GM23248 (cell line): ENCODE results near the gene ZNF227.

Source experiments
- EZH2 ChIP-seq: fragments of 200-600 bp; sonication (generic); IDR thresholded peaks from 2 replicates; pipeline ENCODE4 v1.6.1; 2018; ENCODE audit warnings: antibody characterized with exemption, mild to moderate bottlenecking; ENCODE audit not compliant: insufficient read depth, poor library complexity, severe bottlenecking
- EZH2phosphoT487 ChIP-seq: fragments of 200-600 bp; sonication (generic); IDR thresholded peaks from 2 replicates; pipeline ENCODE4 v1.6.1; 2018; ENCODE audit warnings: antibody characterized with exemption, moderate library complexity, mild to moderate bottlenecking, low read depth; ENCODE audit not compliant: insufficient read depth

GRCh38 chr19:44202470-44202869 lies 9.9 kb upstream of the ZNF227 start:
- TF ChIP-seq EZH2phosphoT487: no peak
- TF ChIP-seq EZH2: no peak
